CD4-positive, alpha-beta T cell treated with Interleukin-17A for 1 hour (primary cell): ENCODE results near the gene SAMD1.

Experiments used
- DNase-seq: peaks from one replicate; pipeline ENCODE4 v3.0.0-alpha.2; 2020

Gene SAMD1

GRCh38 chr19:14112809-14113385 lies 22.3 kb upstream of the SAMD1 start:
- no peak for DNase-seq

GRCh38 chr19:14112051-14112808 lies 21.7 kb upstream of the SAMD1 start:
- DNase-seq: no peak

- no peak for DNase-seq
These were observed 20.9 kb upstream of the SAMD1 start for GRCh38 chr19:14111486-14111885.

GRCh38 chr19:14110650-14111049 lies 20.1 kb upstream of the SAMD1 start:
- DNase-seq: no peak

- no peak for DNase-seq
These were observed 17.3 kb upstream of the SAMD1 start for GRCh38 chr19:14107581-14108461.

- no peak for DNase-seq
These were observed 16.3 kb upstream of the SAMD1 start for GRCh38 chr19:14106840-14107239.

- no peak for DNase-seq
These were observed 15.1 kb upstream of the SAMD1 start for GRCh38 chr19:14105680-14106079.

GRCh38 chr19:14103310-14103709 lies 12.8 kb upstream of the SAMD1 start:
- no peak for DNase-seq

- DNase-seq: no peak
These were observed 12.2 kb upstream of the SAMD1 start for GRCh38 chr19:14102756-14103155.

GRCh38 chr19:14102102-14102696 lies 11.6 kb upstream of the SAMD1 start:
- DNase-seq: no peak

- no peak for DNase-seq
These were observed 10.5 kb upstream of the SAMD1 start for GRCh38 chr19:14101003-14101545.

- DNase-seq: no peak
These were observed 7.1 kb upstream of the SAMD1 start for GRCh38 chr19:14097532-14098151.

- no peak for DNase-seq
These were observed 5.9 kb upstream of the SAMD1 start for GRCh38 chr19:14096272-14096992.

- no peak for DNase-seq
These were observed 4.3 kb upstream of the SAMD1 start for GRCh38 chr19:14094854-14095253.

GRCh38 chr19:14093117-14093823 lies 2.7 kb upstream of the SAMD1 start:
- no peak for DNase-seq

GRCh38 chr19:14091813-14092462 lies 1.4 kb upstream of the SAMD1 start:
- DNase-seq: no peak

- DNase-seq: peak; percentile 75
These were observed 696 bp upstream of the SAMD1 start for GRCh38 chr19:14091081-14091812.

- peak; percentile 48 for DNase-seq
These were observed 666 bp downstream of the SAMD1 start for GRCh38 chr19:14089662-14090508.

- DNase-seq: peak; percentile 38
These were observed 1.2 kb downstream of the SAMD1 start for GRCh38 chr19:14089412-14089661.
